Gastroesophageal sphincter (tissue), 3 donors: ENCODE measurements around the gene MS4A18.

Experiments
- CTCF ChIP-seq, 4 experiments: fragments of 200-600 bp in 2 of 4; fragments of 450-650 bp in 2 of 4; sonication (generic) in 1 of 4; IDR thresholded peaks; one replicate each; pipeline ENCODE4 v1.5.1; 2017 to 2019; ENCODE audit warnings: antibody characterized with exemption in 4 of 4, mild to moderate bottlenecking in 2 of 4, moderate library complexity in 2 of 4
- POLR2AphosphoS5 ChIP-seq: sonication (generic); formaldehyde crosslinking; IDR thresholded peaks from one replicate; pipeline ENCODE4 v1.6.1; 2017; ENCODE audit warnings: antibody characterized with exemption

- TF ChIP-seq CTCF (IDR thresholded peaks at IDR 0.05) (no peak), POLR2AphosphoS5 (no peak)
These were observed 53.1 kb downstream of the MS4A18 start for GRCh38 chr11:60777572-60777971.
